GM21619 (cell line): ENCODE measurements around the gene NFKB2.

ENCODE experiments used
- ATAC-seq: cut with Tn5 transposase; IDR thresholded peaks from one replicate; pipeline ENCODE4 v1.9.1; 2021; ENCODE audit not compliant: unreplicated experiment

NFKB2 gene

DNA sequence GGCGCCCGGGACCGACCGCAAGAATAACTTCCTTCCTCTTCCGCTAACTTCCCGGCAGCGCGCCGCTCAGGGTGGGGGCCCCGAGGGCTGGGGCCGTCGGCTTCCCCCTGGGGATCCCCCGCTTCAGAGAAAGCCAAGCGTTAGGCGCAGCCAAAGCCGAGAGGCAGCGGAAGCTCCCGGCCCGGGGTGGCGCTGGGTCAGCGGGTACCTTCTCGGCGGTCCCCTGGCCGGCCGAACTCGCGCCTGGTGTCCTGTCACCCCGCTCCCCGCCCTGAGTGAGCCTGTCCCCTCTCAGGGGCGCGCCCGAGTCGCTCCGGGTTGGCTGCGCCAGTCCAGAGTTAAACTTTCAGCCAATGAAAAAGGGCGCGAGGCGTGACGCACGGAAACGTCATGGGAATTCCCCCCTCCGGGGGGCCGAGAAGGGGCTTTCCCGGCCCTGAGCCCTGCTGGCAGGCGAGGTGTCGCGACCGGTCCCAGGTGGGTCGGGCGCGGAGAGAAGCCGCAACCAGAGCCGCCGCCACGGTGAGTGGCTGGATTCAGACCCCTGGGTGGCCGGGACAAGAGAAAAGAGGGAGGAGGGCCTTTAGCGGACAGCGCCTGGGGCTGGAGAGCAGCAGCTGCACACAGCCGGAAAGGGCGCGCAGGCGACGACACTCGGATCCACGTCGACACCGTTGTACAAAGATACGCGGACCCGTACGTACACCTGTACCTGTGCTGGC lies 1.3 kb upstream of the NFKB2 start:
- peak; percentile 74 for ATAC-seq

DNA sequence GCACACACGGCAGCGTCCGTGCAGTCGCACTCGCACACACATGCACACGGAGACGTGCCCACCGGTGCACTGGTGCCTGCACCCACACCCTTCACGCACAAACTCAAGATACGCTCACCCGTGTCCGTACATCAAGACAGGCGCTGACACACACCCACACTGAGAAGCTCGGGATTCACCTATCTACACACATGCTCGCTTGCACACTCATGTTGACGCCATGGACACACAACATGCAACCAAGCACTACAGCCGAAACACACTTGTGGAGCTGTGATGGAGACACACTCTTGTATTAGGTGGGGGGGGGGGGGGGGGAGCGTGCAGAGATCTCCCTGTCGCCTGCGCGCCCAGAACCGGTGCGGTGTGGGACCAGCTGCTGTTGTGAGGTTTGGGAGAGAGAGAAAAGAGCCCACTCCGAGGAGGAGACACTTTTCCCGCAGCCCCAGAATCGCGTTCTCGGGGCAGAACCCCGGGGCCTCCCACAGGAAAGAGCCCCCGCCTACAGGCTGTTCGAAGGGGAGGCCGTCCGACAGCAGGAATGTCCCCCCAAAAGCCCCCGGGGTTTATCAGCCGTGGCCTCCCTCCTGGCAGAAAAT lies 605 bp upstream of the NFKB2 start:
- ATAC-seq, result no peak

DNA sequence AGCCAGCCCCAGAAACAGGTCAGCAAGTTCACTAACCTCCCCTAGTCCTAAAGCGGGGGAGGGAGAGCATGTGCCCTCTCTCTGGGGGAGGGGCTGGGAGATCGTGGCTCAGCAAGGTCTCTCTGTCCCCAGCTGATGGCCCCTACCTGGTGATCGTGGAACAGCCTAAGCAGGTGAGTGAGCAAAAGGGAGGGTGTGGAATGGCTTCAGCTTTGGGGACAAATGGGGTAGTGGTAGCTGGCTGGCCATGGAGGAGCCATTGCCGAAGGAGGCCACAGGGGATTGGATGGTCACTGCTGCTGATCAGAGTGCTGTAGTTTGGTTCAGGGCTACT lies 779 bp downstream of the NFKB2 start:
- no peak for ATAC-seq

DNA sequence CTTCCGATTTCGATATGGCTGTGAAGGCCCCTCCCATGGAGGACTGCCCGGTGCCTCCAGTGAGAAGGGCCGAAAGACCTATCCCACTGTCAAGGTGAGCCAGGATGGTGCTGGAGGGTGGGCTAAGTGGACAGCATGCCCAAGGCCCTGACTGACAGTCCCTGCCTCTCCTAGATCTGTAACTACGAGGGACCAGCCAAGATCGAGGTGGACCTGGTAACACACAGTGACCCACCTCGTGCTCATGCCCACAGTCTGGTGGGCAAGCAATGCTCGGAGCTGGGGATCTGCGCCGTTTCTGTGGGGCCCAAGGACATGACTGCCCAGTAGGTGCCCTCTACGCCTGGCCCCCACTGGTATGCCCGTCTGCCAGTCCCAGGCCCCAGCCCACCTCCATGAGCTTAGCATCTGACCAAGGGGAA lies 1.2 kb downstream of the NFKB2 start:
- no peak for ATAC-seq

DNA sequence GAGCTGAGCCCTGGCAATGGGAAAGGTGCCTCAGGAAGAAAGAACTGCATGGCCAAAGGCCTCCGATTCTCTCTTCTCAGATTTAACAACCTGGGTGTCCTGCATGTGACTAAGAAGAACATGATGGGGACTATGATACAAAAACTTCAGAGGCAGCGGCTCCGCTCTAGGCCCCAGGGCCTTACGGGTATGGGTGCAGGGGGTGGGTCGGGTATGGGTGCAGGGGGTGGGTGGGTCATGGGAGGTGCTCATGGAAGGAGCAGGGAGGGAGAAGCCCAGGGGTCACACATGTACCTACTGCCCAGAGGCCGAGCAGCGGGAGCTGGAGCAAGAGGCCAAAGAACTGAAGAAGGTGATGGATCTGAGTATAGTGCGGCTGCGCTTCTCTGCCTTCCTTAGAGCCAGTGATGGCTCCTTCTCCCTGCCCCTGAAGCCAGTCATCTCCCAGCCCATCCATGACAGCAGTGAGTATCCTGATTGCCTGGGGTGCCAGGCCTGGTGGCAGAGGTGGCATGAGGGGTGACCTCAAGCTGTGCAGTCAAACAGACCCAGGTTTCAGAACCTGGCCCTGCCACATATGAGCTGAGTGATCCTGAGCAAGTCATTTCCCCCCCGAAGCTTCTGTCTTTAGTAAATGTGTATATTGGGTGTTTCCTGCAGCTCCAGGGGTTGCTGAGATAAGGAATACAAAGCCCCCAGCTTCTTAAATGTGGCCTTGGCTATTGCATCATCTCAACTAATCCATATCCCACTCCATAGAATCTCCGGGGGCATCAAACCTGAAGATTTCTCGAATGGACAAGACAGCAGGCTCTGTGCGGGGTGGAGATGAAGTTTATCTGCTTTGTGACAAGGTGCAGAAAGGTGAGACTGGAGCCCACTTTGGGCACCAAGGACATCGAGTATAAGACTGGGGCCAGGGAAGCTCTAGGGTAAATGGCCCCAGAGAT lies 2.0 kb downstream of the NFKB2 start:
- ATAC-seq, result no peak

DNA sequence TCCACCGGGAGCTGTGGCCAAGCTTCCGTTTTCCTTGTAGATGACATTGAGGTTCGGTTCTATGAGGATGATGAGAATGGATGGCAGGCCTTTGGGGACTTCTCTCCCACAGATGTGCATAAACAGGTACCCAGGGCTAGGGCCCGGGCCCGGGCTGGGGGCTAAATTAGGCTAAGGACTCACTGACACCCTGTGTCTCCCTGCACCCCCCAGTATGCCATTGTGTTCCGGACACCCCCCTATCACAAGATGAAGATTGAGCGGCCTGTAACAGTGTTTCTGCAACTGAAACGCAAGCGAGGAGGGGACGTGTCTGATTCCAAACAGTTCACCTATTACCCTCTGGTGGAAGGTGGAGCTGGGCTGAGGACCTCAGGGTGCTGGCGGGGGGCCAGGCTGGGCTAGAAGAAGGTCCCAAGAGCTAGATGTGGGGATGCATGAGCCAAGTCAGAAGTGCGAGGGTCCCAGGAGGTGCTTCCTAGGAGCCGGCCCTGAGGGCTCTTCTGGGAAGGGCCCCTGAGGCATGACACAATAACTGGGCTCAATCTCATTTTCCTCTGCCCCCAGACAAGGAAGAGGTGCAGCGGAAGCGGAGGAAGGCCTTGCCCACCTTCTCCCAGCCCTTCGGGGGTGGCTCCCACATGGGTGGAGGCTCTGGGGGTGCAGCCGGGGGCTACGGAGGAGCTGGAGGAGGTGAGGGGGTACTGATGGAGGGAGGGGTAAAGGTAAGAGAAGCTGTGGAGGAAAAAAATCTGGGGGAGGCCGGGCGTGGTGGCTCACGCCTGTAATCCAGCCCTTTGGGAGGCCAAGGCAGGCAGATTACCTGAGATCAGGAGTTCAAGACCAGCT lies 2.9 kb downstream of the NFKB2 start:
- ATAC-seq, result no peak

DNA sequence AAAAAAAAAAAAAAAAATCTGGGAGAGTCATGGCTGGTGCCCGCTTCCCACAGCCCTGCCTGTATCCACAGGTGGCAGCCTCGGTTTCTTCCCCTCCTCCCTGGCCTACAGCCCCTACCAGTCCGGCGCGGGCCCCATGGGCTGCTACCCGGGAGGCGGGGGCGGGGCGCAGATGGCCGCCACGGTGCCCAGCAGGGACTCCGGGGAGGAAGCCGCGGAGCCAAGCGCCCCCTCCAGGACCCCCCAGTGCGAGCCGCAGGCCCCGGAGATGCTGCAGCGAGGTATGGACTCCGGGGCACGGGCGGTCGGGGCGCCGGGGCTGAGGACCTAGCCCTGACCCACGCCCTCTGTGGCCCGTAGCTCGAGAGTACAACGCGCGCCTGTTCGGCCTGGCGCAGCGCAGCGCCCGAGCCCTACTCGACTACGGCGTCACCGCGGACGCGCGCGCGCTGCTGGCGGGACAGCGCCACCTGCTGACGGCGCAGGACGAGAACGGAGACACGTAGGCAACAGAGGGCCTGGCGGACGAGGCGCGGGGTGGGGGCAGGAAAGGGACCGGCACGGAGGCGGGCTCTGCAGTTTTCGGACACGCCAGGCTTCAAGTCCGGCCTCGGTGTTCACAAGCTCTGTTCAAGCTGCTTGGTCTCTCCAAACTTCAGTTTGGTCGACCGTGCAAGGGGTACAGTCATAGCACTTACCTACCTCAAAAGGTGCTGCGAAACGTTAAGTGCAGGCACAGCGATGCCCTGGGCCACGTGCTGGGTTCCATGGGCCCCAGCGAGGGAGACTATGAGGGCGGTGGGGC lies 3.9 kb downstream of the NFKB2 start:
- peak; percentile 43 for ATAC-seq

DNA sequence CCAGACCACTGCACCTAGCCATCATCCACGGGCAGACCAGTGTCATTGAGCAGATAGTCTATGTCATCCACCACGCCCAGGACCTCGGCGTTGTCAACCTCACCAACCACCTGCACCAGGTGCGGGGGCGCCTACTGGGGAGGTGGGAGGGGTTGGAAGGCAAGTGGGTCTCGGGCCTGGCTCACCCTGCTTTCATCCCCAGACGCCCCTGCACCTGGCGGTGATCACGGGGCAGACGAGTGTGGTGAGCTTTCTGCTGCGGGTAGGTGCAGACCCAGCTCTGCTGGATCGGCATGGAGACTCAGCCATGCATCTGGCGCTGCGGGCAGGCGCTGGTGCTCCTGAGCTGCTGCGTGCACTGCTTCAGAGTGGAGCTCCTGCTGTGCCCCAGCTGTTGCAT lies 4.6 kb downstream of the NFKB2 start:
- no peak for ATAC-seq

DNA sequence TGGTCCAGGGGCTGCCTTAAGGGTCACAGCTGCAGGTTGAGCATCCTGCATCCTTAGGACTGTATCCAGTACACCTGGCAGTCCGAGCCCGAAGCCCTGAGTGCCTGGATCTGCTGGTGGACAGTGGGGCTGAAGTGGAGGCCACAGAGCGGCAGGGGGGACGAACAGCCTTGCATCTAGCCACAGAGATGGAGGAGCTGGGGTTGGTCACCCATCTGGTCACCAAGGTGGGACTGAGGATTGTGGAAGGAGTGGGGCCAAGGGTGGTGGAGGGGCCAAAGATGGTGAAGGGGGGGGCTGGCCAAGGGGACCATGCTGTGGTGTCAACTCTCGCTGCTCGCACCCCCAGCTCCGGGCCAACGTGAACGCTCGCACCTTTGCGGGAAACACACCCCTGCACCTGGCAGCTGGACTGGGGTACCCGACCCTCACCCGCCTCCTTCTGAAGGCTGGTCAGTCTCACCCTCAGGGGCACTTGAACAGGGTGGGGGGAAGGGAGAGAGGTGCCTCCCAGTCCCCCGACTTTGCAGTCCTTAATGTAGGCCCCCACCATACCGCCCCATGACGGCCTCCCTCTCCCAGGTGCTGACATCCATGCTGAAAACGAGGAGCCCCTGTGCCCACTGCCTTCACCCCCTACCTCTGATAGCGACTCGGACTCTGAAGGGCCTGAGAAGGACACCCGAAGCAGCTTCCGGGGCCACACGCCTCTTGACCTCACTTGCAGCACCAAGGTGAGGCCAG lies 5.3 kb downstream of the NFKB2 start:
- no peak for ATAC-seq

DNA sequence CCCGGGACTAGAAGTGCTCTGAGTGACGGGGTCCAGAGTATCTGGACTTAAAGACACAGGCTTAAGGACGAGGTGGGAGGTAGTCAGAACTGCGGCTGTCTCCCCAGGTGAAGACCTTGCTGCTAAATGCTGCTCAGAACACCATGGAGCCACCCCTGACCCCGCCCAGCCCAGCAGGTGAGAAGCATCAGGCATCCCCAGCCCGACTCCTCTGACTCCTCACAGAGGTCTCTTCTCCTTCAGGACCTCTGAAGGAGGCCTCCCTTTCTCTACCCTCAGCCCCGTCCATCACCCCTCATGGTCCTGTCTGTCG lies 5.8 kb downstream of the NFKB2 start:
- no peak for ATAC-seq

DNA sequence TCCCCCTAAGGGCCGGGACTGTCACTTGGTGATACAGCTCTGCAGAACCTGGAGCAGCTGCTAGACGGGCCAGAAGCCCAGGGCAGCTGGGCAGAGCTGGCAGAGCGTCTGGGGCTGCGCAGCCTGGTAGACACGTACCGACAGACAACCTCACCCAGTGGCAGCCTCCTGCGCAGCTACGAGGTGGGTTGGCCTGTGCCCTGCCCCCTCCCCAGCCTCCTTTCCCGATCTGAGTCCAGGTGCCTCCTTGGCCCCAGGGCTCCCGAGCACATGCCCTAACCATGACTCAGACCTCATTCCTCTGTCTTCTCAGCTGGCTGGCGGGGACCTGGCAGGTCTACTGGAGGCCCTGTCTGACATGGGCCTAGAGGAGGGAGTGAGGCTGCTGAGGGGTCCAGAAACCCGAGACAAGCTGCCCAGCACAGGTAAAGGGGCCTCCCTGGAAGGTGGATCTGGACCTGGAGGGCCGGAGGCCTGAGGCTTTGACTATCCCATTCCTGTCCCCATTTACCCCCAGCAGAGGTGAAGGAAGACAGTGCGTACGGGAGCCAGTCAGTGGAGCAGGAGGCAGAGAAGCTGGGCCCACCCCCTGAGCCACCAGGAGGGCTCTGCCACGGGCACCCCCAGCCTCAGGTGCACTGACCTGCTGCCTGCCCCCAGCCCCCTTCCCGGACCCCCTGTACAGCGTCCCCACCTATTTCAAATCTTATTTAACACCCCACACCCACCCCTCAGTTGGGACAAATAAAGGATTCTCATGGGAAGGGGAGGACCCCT lies 6.4 kb downstream of the NFKB2 start:
- ATAC-seq, result no peak

DNA sequence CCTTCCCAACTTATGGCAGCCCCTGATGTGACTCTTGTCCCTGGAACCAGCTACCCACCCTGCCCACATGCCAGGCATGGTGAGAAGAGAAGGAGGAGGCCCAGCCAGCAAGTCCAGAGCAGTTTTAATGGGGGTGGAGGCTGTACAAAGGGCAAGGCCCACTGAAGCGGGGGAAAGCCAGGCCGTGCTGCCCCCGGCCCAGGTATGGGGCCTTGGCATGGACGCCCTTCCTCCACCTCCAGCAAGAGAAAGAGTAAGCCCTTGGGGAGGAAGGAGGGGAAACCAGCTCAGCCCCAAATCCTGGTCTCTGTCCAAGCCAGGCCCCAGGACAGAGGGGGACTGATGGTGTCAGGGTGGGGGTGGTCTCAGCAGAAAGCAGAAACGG lies 7.0 kb downstream of the NFKB2 start:
- ATAC-seq, result no peak

DNA sequence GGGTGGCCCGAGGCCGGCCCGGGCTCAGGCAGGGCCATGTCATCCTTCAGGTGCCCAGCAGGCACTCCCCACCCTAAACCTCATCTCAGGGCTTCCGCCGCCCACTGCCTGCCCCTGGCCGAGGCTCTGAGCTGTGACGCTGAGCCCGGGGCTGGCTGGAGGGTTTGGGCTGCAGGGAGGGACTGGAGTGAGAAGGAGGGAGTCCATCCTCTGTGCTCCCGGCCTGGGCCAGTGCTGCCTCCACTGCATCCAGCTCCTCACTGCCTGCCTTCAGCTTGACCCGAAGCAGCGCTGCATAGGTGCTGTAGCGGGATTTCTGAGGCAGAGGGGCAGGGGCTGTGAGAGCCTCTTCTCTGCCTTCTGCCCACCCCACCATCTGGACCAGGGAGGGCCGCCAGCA lies 7.6 kb downstream of the NFKB2 start:
- no peak for ATAC-seq

DNA sequence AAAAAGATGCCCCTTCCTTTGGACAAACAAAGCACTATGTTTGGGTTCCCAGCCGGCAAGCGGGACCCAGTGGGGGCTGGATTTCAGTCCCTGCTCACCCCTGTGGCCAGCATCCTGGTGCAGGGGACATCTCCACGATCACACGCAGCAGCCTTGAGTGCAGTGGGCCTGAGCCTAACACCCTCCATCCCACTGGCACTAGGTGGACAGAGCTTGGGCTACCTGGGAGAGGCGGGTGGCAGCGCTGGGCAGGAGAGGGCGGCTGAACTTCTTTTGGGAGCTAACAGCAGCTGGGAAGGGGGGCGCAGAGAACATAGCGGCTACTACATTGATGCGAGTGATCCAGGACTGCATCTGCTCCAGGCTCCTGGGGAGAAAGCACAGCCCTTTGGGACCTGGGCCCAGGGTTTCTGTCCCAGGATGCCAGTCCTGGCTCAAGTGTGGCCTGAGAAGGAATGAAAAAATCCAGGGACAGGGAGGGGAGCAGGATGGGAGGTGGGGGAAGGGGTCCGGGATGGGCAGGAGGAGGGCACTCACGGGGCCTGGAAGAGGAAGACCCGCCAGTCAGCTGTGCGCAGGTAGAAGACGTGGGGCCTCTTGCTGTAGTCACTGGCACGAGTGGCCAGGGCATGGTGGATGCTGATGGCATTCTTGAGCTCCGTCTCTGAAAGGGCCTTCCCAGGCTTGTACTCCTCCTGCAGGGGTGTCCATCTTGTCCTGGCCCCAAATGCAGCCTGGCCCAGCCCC lies 9.0 kb downstream of the NFKB2 start:
- no peak for ATAC-seq

DNA sequence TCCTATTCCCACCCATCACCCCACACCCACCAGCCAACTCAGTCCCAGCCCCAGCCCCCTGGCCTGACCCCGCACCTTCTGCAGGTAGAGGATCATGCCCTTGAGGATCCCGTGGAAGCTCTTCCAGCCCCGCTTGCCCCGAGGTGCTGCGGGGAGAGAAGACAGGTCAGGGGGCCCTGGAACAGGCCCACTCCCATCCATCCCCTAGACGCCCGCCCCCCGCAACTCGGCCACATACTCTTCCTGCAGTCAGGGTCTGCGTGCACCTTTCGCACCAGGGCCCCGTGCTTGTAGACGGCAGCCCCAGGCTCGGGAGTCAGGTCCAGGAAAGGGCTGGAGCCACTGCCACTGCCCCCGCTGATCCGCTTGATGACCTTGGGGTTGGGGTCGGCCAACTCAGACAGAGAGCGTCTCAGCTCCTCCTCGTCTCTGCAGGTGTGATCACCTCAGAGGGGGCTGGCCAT lies 9.6 kb downstream of the NFKB2 start:
- no peak for ATAC-seq

DNA sequence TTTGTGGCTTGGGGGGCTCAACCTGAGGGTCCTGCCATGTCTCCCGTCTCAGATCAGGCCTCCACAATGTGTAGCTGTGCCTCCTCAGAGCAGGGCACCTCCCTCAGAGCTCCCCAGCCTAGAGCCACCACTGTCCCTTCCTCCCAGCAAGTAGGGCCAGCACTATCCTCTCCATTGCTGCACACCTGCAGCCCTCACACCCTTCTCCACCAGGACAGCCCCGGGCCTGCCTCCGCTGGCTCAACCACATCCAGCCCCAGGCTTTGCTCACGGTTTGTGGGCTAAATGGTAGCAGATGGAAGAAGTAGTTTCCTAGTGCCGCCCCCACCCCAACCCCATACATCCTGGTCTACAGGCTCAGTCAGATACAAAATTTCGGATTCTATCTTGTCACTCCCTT lies 10.1 kb downstream of the NFKB2 start:
- ATAC-seq, result no peak

DNA sequence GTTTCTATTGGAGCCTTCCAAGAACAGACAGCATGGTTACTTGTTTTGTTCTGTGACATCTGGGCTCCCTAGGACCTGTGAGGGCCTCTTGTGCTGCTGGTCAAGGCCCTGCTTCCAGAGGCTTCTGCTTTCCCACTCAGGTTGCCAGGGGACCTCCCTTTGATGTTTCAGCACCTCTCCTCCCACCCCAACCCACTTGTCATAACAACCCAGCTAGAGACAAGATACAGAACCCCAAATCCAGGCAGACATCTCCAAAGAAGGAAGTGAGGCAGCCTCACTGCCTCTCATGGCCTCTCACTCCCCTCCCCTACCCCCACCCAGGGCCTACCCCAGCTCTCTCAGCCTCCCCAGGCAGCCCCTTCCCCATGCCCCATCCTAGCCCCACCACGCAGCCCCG lies 11.3 kb downstream of the NFKB2 start:
- no peak for ATAC-seq

DNA sequence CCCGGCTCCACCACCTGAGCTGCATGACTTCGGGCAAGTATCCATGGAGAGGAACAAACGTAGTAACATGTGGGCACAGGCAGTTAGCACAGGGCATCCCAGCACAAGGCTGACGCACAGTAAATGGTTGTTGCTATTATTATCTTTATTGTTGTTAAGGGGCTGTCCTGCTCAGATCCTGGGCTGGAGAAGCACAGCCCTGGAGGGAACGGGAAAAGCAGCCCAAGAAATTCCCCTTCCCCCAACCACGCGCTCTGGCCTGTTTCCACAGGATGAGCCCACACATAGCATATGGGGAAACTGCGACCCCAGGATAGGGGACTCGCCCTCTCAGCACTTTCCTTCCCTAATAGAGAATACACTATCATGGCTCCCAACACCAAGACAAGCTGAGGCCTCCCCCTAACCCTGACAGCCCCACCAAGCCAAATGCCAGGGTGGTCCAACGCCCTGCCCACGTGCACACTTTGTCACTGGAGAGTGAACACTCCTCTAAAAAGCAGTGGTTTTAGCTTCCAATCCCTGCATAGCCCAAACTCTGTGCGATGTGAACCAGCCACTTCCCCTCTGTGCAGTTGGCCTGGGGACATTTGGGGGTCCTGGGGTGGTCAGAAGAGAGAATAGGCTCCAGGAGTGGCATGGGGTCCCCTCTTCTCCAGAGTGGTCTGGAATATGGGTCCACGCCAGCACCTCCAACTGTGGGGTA lies 12.1 kb downstream of the NFKB2 start:
- no peak for ATAC-seq
